Left renal pelvis (tissue), 4 donors: Measurements from ENCODE around the gene KIAA2012. TPM values are rescaled to one million over a fixed set of nuclear protein-coding genes. Genes with fewer than 3 reads are reported as not detected.

Experiments used
- DNase-seq, 4 donors: peaks; one replicate each; pipeline ENCODE4 v3.0.0-alpha.2; 2013; ENCODE audit warnings: low read depth in 4 of 4, low spot score in 3 of 4
- polyA plus RNA-seq, 4 donors: library from polyadenylated mRNA; unstranded; fragments of 120-200 nt; gene quantifications; one replicate each; pipeline ENCODE4 v1.2.1, GENCODE V29; 2013; ENCODE audit not compliant: insufficient read length in 4 of 4

Gene KIAA2012
- polyA plus RNA-seq, 4 donors = 0.14 to 0.38 (median 0.17) TPM

DNA sequence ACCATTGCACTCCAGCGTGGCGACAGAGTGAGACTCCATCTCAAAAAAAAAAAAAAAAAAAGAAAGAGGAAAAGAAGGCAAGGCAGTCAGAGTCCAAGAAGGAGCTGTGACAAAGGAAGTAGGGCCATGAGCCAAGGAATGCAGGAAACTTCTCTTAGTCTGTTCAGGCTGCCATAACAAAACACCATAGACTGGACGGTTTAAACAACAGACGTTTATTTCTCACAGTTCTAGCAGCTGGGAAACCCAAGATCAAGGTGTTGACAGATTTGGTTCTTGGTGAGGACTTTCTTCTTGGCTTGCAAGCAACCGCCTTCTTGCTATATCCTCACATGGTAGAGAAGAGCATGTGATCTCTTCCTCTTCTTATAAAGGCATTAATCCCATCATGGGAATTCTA, 178.4 kb downstream of the KIAA2012 start:
- DNase-seq = no peak

Other genes with a start within 250 kb of the KIAA2012 start
- gene FZD7, start 39.4 kb upstream of the KIAA2012 start, polyA plus RNA-seq = 100 to 1,000 TPM in 1 of 4 donors, 10 to 100 TPM in 3; 63.2 to 131 (median 78.7) TPM
- 100 to 1,000 TPM; 157 to 260 (median 198) TPM for gene SUMO1, start 165.3 kb downstream of the KIAA2012 start, polyA plus RNA-seq
- gene NOP58, start 192.5 kb downstream of the KIAA2012 start, polyA plus RNA-seq = 100 to 1,000 TPM in 3 of 4 donors, 10 to 100 TPM in 1; 74.1 to 111 (median 110) TPM